Kidney (tissue), 14 donors: ENCODE measurements around the gene CAD. TPM values are rescaled to one million over a fixed set of nuclear protein-coding genes. Genes with fewer than 3 reads are reported as not detected.

Experiments used
- DNase-seq, 5 donors: peaks; one replicate each; pipeline ENCODE4 v3.0.0-alpha.2; 2013 to 2020
- FAIRE-seq: peaks from 2 replicates; lab custom pipeline; 2012; peaks lifted over from hg19 to GRCh38; lab: Jason Lieb, UNC
- H3K27ac ChIP-seq, 2 donors: one replicate each; pipeline ENCODE4 v1.7.0; 2013; ENCODE audit warnings: low read depth in 2 of 2, low read length in 2 of 2, inconsistent platforms in 1 of 2
- H3K27me3 ChIP-seq: one replicate; pipeline ENCODE4 v1.7.1; 2013; ENCODE audit warnings: low read length, inconsistent platforms; ENCODE audit not compliant: control insufficient read depth, insufficient read depth
- H3K36me3 ChIP-seq, 3 donors: one replicate each; pipeline versions ENCODE4 v1.7.0 to v1.7.1; 2013; ENCODE audit warnings: low read length in 3 of 3, control low read depth in 1 of 3, inconsistent platforms in 1 of 3; ENCODE audit not compliant: insufficient read depth in 3 of 3, control insufficient read depth in 2 of 3
- H3K4me1 ChIP-seq, 3 donors: one replicate each; pipeline versions ENCODE4 v1.7.0 to v1.7.1; 2013; ENCODE audit warnings: low read length in 3 of 3, inconsistent platforms in 1 of 3, low read depth in 1 of 3; ENCODE audit not compliant: control insufficient read depth in 2 of 3, insufficient read depth in 2 of 3
- H3K4me3 ChIP-seq, 3 donors: one replicate each; pipeline versions ENCODE4 v1.7.0 to v1.8.1; 2013; ENCODE audit warnings: low read length in 3 of 3, control low read depth in 1 of 3, inconsistent platforms in 1 of 3
- H3K9ac ChIP-seq, 3 donors: one replicate each; pipeline versions ENCODE4 v1.7.0 to v1.7.1; 2013; ENCODE audit warnings: low read length in 3 of 3, control low read depth in 1 of 3, inconsistent platforms in 1 of 3
- H3K9me3 ChIP-seq, 3 donors: one replicate each; pipeline versions ENCODE4 v1.7.0 to v1.7.1; 2013; ENCODE audit warnings: low read length in 3 of 3, control low read depth in 1 of 3, inconsistent platforms in 1 of 3; ENCODE audit not compliant: control insufficient read depth in 2 of 3, insufficient read depth in 1 of 3
- intact Hi-C: fragments of 100-400 bp; cut with DNase I; formaldehyde crosslinking; loops from one replicate; pipeline ENCODE4 v1.11.1; 2022
- polyA plus RNA-seq: library from polyadenylated mRNA; stranded (reverse); fragments of 350-450 nt; fragmentation: Illumina TruSeq; extraction: RNeasy Lipid Tissue Mini Kit (QIAGEN cat#74804); gene quantifications from one replicate; pipeline ENCODE4 v1.2.3, GENCODE V29; 2014; ENCODE audit warnings: low read depth, low replicate concordance; ENCODE audit not compliant: insufficient read depth
- total RNA-seq: library from RNA; stranded (reverse); fragmentation: NEBNext Ultra II Directional; extraction: Animal tissue kit (Norgen Biotek cat#: 25700); gene quantifications from one replicate; pipeline ENCODE4 v1.2.1, GENCODE V29; 2021
- TF ChIP-seq, protein P1 (sequence below): IDR thresholded peaks from 3 replicates; pipeline ENCODE4 v1.5.1; 2012; ENCODE audit warnings: mild to moderate bottlenecking, moderate library complexity, borderline replicate concordance; ENCODE audit not compliant: insufficient read depth; ENCODE audit errors: extremely low read depth
- donor health status: control.
- donor health status: control.
- donor health status: control.
- donor health status: control.
- donor health status: control.
- donor health status: DM: yes; HTN: yes; CAD: no.
- donor health status: Normal renal cell carcinoma (clear cell type).

The CAD gene
- total and polyA plus RNA-seq, 2 donors from 2014 or later: 8.8 to 43.4 TPM

DNA sequence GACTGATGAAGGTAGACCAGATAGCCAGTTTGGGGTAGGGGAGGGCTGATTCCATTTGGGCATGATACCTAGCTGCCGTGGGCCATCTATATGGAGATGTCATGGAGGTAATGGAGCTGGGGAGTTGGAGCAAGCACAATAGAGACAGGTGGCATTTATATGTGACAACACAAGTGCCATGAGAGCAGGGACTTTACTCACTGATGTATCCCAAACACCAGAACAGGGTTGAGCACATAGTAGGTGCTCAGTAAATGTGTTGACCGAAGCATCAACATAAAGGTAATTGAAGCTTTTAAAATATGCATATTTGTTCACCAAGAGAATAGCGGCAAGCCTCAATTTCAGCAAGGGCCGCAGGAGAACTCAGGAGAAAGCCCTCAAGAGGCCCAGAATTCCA lies 30.7 kb downstream of the CAD start:
- Histone ChIP-seq H3K9me3 (no peaks in the 10 kb centered on the region), H3K27me3 (no peaks in the 10 kb centered on the region), H3K27ac (no peak overlapping the region), H3K4me1 (peaks cover 0 to 4% (median 0%) of the 10 kb centered on the region in 3 donors), H3K36me3 (peaks cover 0 to 10% (median 0%) of the 10 kb centered on the region in 3 donors), H3K4me3 (no peak overlapping the region), H3K9ac (no peak overlapping the region)
- no peak for DNase-seq
- intact Hi-C loops: no loop called here
- FAIRE-seq: no peak
- TF ChIP-seq, protein P1, sequence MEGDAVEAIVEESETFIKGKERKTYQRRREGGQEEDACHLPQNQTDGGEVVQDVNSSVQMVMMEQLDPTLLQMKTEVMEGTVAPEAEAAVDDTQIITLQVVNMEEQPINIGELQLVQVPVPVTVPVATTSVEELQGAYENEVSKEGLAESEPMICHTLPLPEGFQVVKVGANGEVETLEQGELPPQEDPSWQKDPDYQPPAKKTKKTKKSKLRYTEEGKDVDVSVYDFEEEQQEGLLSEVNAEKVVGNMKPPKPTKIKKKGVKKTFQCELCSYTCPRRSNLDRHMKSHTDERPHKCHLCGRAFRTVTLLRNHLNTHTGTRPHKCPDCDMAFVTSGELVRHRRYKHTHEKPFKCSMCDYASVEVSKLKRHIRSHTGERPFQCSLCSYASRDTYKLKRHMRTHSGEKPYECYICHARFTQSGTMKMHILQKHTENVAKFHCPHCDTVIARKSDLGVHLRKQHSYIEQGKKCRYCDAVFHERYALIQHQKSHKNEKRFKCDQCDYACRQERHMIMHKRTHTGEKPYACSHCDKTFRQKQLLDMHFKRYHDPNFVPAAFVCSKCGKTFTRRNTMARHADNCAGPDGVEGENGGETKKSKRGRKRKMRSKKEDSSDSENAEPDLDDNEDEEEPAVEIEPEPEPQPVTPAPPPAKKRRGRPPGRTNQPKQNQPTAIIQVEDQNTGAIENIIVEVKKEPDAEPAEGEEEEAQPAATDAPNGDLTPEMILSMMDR: no peak

DNA sequence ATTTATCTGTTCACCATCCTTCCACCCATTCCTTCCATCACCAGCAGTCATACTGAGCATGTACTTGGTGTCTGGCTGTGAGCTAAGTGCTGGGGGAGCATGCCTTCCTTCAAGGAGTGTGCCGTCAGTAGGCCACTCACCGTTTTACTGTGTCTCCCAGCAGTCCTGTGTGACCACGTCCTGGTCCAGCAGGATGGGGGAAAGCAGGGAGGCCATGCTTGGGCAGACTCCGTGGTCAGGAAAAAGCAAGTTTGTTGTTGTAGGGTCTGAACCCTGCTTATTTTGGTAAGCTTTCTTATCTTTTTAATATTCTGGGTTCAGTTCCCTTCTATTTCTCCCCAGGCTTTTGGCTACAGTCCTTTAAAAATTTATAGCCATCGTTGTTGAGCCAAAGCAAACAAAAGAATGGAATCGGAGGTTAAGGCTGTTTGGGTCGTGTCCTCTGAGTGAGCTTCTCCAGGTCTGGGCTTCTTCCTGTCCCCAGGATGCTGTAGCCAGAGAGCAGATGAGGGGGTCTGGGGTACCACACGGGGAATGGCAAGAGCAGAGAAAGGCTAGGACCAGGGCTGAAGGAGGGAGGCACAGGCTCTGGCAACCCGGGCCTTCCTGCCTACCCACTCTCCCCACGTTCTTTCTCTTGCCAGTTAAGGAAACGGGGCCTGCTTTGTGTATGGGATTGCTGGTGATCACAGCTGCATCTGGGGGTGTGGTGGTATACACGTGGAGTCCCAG lies 32.2 kb downstream of the CAD start:
- Histone ChIP-seq H3K9ac (no peak overlapping the region), H3K9me3 (no peaks in the 10 kb centered on the region), H3K4me1 (peaks cover 0 to 4% (median 0%) of the 10 kb centered on the region in 3 donors), H3K27ac (no peak overlapping the region), H3K4me3 (no peak overlapping the region), H3K36me3 (no peaks in the 10 kb centered on the region), H3K27me3 (no peaks in the 10 kb centered on the region)
- intact Hi-C loops: no loop called here
- no peak for FAIRE-seq
- TF ChIP-seq, protein P1: no peak
- peak in 3 of 5 donors; percentile 33 to 75 (median 54) for DNase-seq

DNA sequence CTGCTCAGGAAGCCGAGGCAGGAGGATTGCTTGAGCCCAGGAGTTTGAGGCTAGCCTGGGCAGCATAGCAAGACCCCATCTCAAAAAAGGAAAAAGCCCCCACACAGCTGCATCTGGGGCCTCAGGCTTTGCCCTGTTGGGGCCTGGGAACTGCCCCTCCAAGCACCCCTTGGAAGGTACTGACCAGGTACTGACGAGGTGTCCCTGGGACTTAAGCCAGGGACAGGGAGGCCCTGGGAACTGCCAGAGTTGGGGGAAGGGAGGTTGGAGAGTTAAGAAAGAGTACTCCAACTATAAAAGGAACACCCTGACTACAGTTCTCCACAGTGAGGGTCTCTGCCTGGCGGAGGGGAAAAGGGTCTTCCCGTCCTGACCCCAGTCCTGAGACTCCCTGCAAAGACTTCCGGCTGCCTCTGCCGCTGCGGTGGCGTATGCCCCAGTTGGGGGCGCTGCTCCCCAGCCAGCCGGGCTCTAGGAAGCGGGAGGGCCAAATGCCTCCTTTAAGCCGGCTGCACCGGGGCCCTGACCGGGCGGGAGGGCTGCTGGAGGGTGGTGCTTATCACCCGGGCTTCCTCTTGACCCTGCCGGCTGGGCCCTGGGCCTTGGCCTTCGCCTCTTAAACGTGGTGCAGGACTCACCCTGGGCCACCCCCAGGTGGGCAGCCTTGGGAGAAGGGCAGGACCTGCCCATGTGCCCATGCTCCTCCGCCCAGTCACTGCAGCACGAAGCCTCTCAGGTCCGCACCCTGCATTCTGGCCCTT lies 32.9 kb downstream of the CAD start:
- H3K36me3 ChIP-seq: no peaks in the 10 kb centered on the region
- H3K27me3 ChIP-seq: no peaks in the 10 kb centered on the region
- FAIRE-seq (no peak), DNase-seq (peak; percentile 74 to 83 (median 79))
- intact Hi-C loops: no loop called here
- H3K27ac ChIP-seq: no peak overlapping the region
- peaks cover 0 to 4% (median 0%) of the 10 kb centered on the region in 3 donors for H3K4me1 ChIP-seq
- no peaks in the 10 kb centered on the region for H3K9me3 ChIP-seq
- no peak overlapping the region for H3K4me3 ChIP-seq
- H3K9ac ChIP-seq: no peak overlapping the region
- TF ChIP-seq, protein P1: peak; percentile 53
